Smooth muscle cell (in vitro differentiated cells): ENCODE data around the gene AARS2. TPM values are rescaled to one million over a fixed set of nuclear protein-coding genes. Genes with fewer than 3 reads are reported as not detected.

Experiments
- DNase-seq: peaks from one replicate; lab custom pipeline; 2025; ENCODE audit not compliant: unreplicated experiment; lab: John Stamatoyannopoulos, UW
- H2AFZ ChIP-seq: fragments of 200-600 bp; sonication (generic); 2 replicates; pipeline ENCODE4 v1.6.0; 2016; ENCODE audit warnings: antibody characterized with exemption, low read depth, mild to moderate bottlenecking
- H3F3A ChIP-seq: fragments of 200-600 bp; sonication (generic); 2 replicates; pipeline ENCODE4 v1.6.0; 2017; ENCODE audit warnings: antibody characterized with exemption, low read depth
- H3K27ac ChIP-seq: fragments of 200-600 bp; sonication (generic); 2 replicates; pipeline ENCODE4 v1.5.1; 2016; ENCODE audit warnings: low read depth, mild to moderate bottlenecking
- H3K27me3 ChIP-seq: fragments of 200-600 bp; sonication (generic); 2 replicates; pipeline ENCODE4 v1.6.1; 2016; ENCODE audit warnings: low read depth, mild to moderate bottlenecking
- H3K36me3 ChIP-seq: fragments of 200-600 bp; sonication (generic); 2 replicates; pipeline ENCODE4 v1.5.1; 2016; ENCODE audit warnings: low read depth
- H3K4me1 ChIP-seq: fragments of 200-600 bp; sonication (generic); 2 replicates; pipeline ENCODE4 v1.5.1; 2016; ENCODE audit warnings: low read depth
- H3K4me2 ChIP-seq: fragments of 200-600 bp; sonication (generic); 2 replicates; pipeline ENCODE4 v1.6.0; 2016; ENCODE audit warnings: mild to moderate bottlenecking
- H3K4me3 ChIP-seq: fragments of 200-600 bp; sonication (generic); 2 replicates; pipeline ENCODE4 v1.5.1; 2016; ENCODE audit warnings: mild to moderate bottlenecking
- H3K79me2 ChIP-seq: fragments of 200-600 bp; sonication (generic); 2 replicates; pipeline ENCODE4 v1.6.0; 2016; ENCODE audit warnings: low read depth, mild to moderate bottlenecking
- H3K9ac ChIP-seq: fragments of 200-600 bp; sonication (generic); 2 replicates; pipeline ENCODE4 v1.6.0; 2016; ENCODE audit warnings: low read depth
- H3K9me3 ChIP-seq: fragments of 200-600 bp; sonication (generic); replicated peaks from 2 replicates; pipeline ENCODE4 v1.5.1; 2016; ENCODE audit warnings: low read depth
- H4K20me1 ChIP-seq: fragments of 200-600 bp; sonication (generic); 2 replicates; pipeline ENCODE4 v1.6.0; 2016; ENCODE audit warnings: low read depth
- WGBS: methylation state at CpG from one replicate; pipeline ENCODE4 v1.1.7; 2016; ENCODE audit warnings: low lambda C conversion rate; 5-methylcytosine and 5-hydroxymethylcytosine counted together
- polyA plus RNA-seq: library from polyadenylated mRNA; unstranded; fragments of >200 nt; fragmentation: Nextera tagmentation; extraction: Ambion mirVana; gene quantifications from 2 replicates; pipeline ENCODE4 v1.2.1, GENCODE V29; 2016
- total RNA-seq: library from RNA; depleted of rRNA; stranded (reverse); fragments of >200 nt; gene quantifications from 2 replicates; pipeline ENCODE4 v1.2.3, GENCODE V29; 2014
- TF ChIP-seq, protein P1 (sequence below): fragments of 200-600 bp; sonication (generic); IDR thresholded peaks from 2 replicates; pipeline ENCODE4 v1.5.1; 2017; ENCODE audit warnings: borderline replicate concordance, mild to moderate bottlenecking, antibody characterized with exemption; ENCODE audit not compliant: insufficient read depth, poor library complexity, severe bottlenecking

AARS2 gene
- total and polyA plus RNA-seq, 2 experiments from 2014 or later = 7.5 to 15.1 TPM

GRCh38 chr6:44289726-44290260 lies 23.4 kb downstream of the AARS2 start:
- no peak overlapping the region for H3K4me2 ChIP-seq
- no peaks in the 10 kb centered on the region for H3K79me2 ChIP-seq
- no peaks in the 10 kb centered on the region for H4K20me1 ChIP-seq
- no peak overlapping the region for H3K27ac ChIP-seq
- no peaks in the 10 kb centered on the region for H3F3A ChIP-seq
- H3K27me3 ChIP-seq = peaks cover 79% of the 10 kb centered on the region
- H3K4me1 ChIP-seq = no peaks in the 10 kb centered on the region
- H3K9me3 ChIP-seq = no peaks in the 10 kb centered on the region
- DNase-seq = no peak
- no peak overlapping the region for H3K4me3 ChIP-seq
- no peak overlapping the region for H3K9ac ChIP-seq
- no peak overlapping the region for H2AFZ ChIP-seq
- TF ChIP-seq, protein P1, sequence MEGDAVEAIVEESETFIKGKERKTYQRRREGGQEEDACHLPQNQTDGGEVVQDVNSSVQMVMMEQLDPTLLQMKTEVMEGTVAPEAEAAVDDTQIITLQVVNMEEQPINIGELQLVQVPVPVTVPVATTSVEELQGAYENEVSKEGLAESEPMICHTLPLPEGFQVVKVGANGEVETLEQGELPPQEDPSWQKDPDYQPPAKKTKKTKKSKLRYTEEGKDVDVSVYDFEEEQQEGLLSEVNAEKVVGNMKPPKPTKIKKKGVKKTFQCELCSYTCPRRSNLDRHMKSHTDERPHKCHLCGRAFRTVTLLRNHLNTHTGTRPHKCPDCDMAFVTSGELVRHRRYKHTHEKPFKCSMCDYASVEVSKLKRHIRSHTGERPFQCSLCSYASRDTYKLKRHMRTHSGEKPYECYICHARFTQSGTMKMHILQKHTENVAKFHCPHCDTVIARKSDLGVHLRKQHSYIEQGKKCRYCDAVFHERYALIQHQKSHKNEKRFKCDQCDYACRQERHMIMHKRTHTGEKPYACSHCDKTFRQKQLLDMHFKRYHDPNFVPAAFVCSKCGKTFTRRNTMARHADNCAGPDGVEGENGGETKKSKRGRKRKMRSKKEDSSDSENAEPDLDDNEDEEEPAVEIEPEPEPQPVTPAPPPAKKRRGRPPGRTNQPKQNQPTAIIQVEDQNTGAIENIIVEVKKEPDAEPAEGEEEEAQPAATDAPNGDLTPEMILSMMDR = no peak
- H3K36me3 ChIP-seq = no peaks in the 10 kb centered on the region
- WGBS = 75% methylated on average over 7 of the region's 7 CpGs

GRCh38 chr6:44286747-44287146 lies 26.4 kb downstream of the AARS2 start:
- Histone ChIP-seq H3K27me3 (peaks cover 73% of the 10 kb centered on the region), H3K9me3 (no peaks in the 10 kb centered on the region), H3K9ac (no peak overlapping the region), H2AFZ (no peak overlapping the region), H3K27ac (no peak overlapping the region), H3K4me1 (no peaks in the 10 kb centered on the region), H3K4me2 (no peak overlapping the region), H3K79me2 (no peaks in the 10 kb centered on the region), H3K36me3 (no peaks in the 10 kb centered on the region), H3K4me3 (no peak overlapping the region), H3F3A (no peaks in the 10 kb centered on the region), H4K20me1 (no peaks in the 10 kb centered on the region)
- DNase-seq = no peak
- TF ChIP-seq, protein P1 = no peak
- WGBS = 35% methylated on average over 2 of the region's 2 CpGs

- Histone ChIP-seq H3K27me3 (peaks cover 70% of the 10 kb centered on the region), H3K79me2 (no peaks in the 10 kb centered on the region), H2AFZ (no peak overlapping the region), H3K27ac (no peak overlapping the region), H3K9me3 (no peaks in the 10 kb centered on the region), H3K36me3 (no peaks in the 10 kb centered on the region), H3F3A (no peaks in the 10 kb centered on the region), H3K4me2 (no peak overlapping the region), H4K20me1 (no peaks in the 10 kb centered on the region), H3K4me1 (no peaks in the 10 kb centered on the region), H3K4me3 (no peak overlapping the region), H3K9ac (no peak overlapping the region)
- TF ChIP-seq, protein P1 = no peak
- WGBS = 92% methylated on average over 12 of the region's 12 CpGs
- DNase-seq = no peak
These were observed 26.9 kb downstream of the AARS2 start for GRCh38 chr6:44286285-44286565.

- no peaks in the 10 kb centered on the region for H3K9me3 ChIP-seq
- no peaks in the 10 kb centered on the region for H3K36me3 ChIP-seq
- H3K4me2 ChIP-seq = no peak overlapping the region
- no peaks in the 10 kb centered on the region for H4K20me1 ChIP-seq
- H2AFZ ChIP-seq = no peak overlapping the region
- WGBS = 78% methylated on average over 25 of the region's 25 CpGs
- H3K79me2 ChIP-seq = no peaks in the 10 kb centered on the region
- no peak overlapping the region for H3K9ac ChIP-seq
- H3K4me3 ChIP-seq = no peak overlapping the region
- H3K27me3 ChIP-seq = peaks cover 70% of the 10 kb centered on the region
- H3K4me1 ChIP-seq = no peaks in the 10 kb centered on the region
- no peaks in the 10 kb centered on the region for H3F3A ChIP-seq
- no peak overlapping the region for H3K27ac ChIP-seq
- TF ChIP-seq, protein P1 = no peak
- no peak for DNase-seq
These were observed 27.4 kb downstream of the AARS2 start for GRCh38 chr6:44285552-44286284.
